A549 (cell line): Measurements from ENCODE around the gene RUFY1. TPM values are rescaled to one million over a fixed set of nuclear protein-coding genes. Genes with fewer than 3 reads are reported as not detected.
"Not testable (repeated sequence)": the region's sequence is repeated elsewhere in the genome, so short reads cannot be mapped to it uniquely, and the experiment has no call there.

Experiments used
- ATAC-seq, 2 experiments: fragments of 200-7000 bp in 1 of 2; fragments of >200 bp in 1 of 2; cut with Nextera tagmentation in 1 of 2; cut with Tn5 transposase in 1 of 2; 3 replicates each; pipeline versions ENCODE4 v1.8.0 to v1.9.1; 2018 to 2020; ENCODE audit warnings: mild to moderate bottlenecking in 1 of 2, moderate library complexity in 1 of 2
- CTCF ChIA-PET: fragments of 300-600 bp; sonication (Branson Sonifier 250); formaldehyde crosslinking; extraction: SDS; loops from one replicate; lab custom pipeline; 2021; ENCODE audit warnings: antibody characterized with exemption, inconsistent platforms; lab: Yijun Ruan, JAX
- POLR2A ChIA-PET: fragments of 350-600 bp; formaldehyde crosslinking; extraction: SDS; loops from one replicate; lab custom pipeline; 2021; ENCODE audit warnings: antibody characterized with exemption, inconsistent platforms; lab: Yijun Ruan, JAX
- DNase-seq, 2 experiments: peaks; one replicate each; pipeline versions ENCODE4 v3.0.0 to v3.0.0-alpha.2; 2011 to 2016; ENCODE audit warnings: low read depth in 1 of 2, low spot score in 1 of 2
- FAIRE-seq: peaks from 2 replicates; lab custom pipeline; 2011; peaks lifted over from hg19 to GRCh38; lab: Jason Lieb, UNC
- H3K27ac ChIP-seq, 2 experiments: fragments of >200 bp; sonication (Bioruptor Twin); formaldehyde crosslinking; 3 replicates each; pipeline ENCODE4 v1.5.1; 2016 to 2017
- H3K4me1 ChIP-seq: fragments of >200 bp; sonication (Bioruptor Twin); formaldehyde crosslinking; 3 replicates; pipeline ENCODE4 v1.6.1; 2016
- H3K4me2 ChIP-seq: fragments of >200 bp; sonication (Bioruptor Twin); formaldehyde crosslinking; 3 replicates; pipeline ENCODE4 v1.6.1; 2016
- H3K4me3 ChIP-seq: fragments of >200 bp; sonication (Bioruptor Twin); formaldehyde crosslinking; 3 replicates; pipeline ENCODE4 v1.5.1; 2016
- H3K9me3 ChIP-seq: fragments of >200 bp; sonication (Bioruptor Twin); formaldehyde crosslinking; 3 replicates; pipeline ENCODE4 v1.6.1; 2016
- CBX2 ChIP-seq: fragments of 200-600 bp; sonication (generic); IDR thresholded peaks from 2 replicates; pipeline ENCODE4 v1.6.1; 2016; ENCODE audit warnings: low read depth, mild to moderate bottlenecking, borderline replicate concordance
- CEBPB ChIP-seq, 2 experiments: fragments of >200 bp in 1 of 2; sonication (Bioruptor Twin) in 1 of 2; formaldehyde crosslinking in 1 of 2; IDR thresholded peaks; 2 replicates each; pipeline ENCODE4 v1.6.1; 2012 to 2016
- FOSL2 ChIP-seq, 2 experiments: fragments of 450-650 bp in 1 of 2; fragments of >200 bp in 1 of 2; sonication (Bioruptor Twin) in 1 of 2; formaldehyde crosslinking; IDR thresholded peaks; 2 replicates each; pipeline versions ENCODE4 v1.5.0 to v1.6.1; 2016 to 2020; ENCODE audit warnings: mild to moderate bottlenecking in 1 of 2, moderate library complexity in 1 of 2
- HEYL ChIP-seq: fragments of 250-450 bp; sonication (Bioruptor Pico); IDR thresholded peaks from 2 replicates; pipeline ENCODE4 v1.8.0; 2021; ENCODE audit warnings: mild to moderate bottlenecking, moderate library complexity
- HOXB5 ChIP-seq: fragments of 250-450 bp; sonication (Bioruptor Pico); IDR thresholded peaks from 2 replicates; pipeline ENCODE4 v1.5.0; 2020; ENCODE audit warnings: mild to moderate bottlenecking, moderate library complexity
- JUN ChIP-seq, 2 experiments: fragments of >200 bp; sonication (Bioruptor Twin); formaldehyde crosslinking; IDR thresholded peaks; 2 replicates in 1 of 2; 3 replicates in 1 of 2; pipeline ENCODE4 v1.6.1; 2016 to 2017
- MYC ChIP-seq: IDR thresholded peaks from 2 replicates; pipeline ENCODE4 v1.6.1; 2012; ENCODE audit warnings: mild to moderate bottlenecking, inconsistent platforms, low read length, improper control_type of control experiment, borderline replicate concordance
- PHF8 ChIP-seq: fragments of 200-600 bp; sonication (generic); IDR thresholded peaks from 2 replicates; pipeline ENCODE4 v1.6.1; 2016; ENCODE audit warnings: low read depth, mild to moderate bottlenecking, antibody characterized with exemption, moderate library complexity, borderline replicate concordance
- POLR2AphosphoS2 ChIP-seq: conservative IDR thresholded peaks from 2 replicates; pipeline ENCODE4 v1.6.1; 2012; ENCODE audit warnings: low read length, improper control_type of control experiment, inconsistent platforms
- RAD21 ChIP-seq, 2 experiments: fragments of >200 bp in 1 of 2; sonication (Bioruptor Twin) in 1 of 2; formaldehyde crosslinking in 1 of 2; IDR thresholded peaks in 1 of 2; conservative IDR thresholded peaks in 1 of 2; 2 replicates in 1 of 2; 3 replicates in 1 of 2; pipeline ENCODE4 v1.6.1; 2012 to 2018; ENCODE audit warnings: inconsistent platforms in 1 of 2
- RFX5 ChIP-seq: fragments of 450-650 bp; IDR thresholded peaks from 2 replicates; pipeline ENCODE4 v1.7.1; 2014; ENCODE audit warnings: antibody characterized with exemption, mild to moderate bottlenecking, moderate library complexity
- RNF2 ChIP-seq: fragments of 200-600 bp; sonication (generic); IDR thresholded peaks from 2 replicates; pipeline ENCODE4 v1.6.1; 2016; ENCODE audit warnings: low read depth, mild to moderate bottlenecking, antibody characterized with exemption, moderate library complexity, borderline replicate concordance
- WGBS: methylation state at CpG from one replicate; pipeline ENCODE4 v1.1.6; 2017; ENCODE audit errors: missing lambda C conversion rate; 5-methylcytosine and 5-hydroxymethylcytosine counted together
- polyA plus RNA-seq, 4 experiments: library from polyadenylated mRNA; depleted of rRNA in 3 of 4; stranded (reverse); fragments of >200 nt; fragmentation: RNase III in 1 of 4; extraction: RNeasy Plus Mini Kit Qiagen cat#74134 plus additional on column Dnase treatment in 1 of 4; gene quantifications; 2 replicates in 3 of 4; 3 replicates in 1 of 4; pipeline ENCODE4 v1.2.3, GENCODE V29; 2011 to 2017
- TF ChIP-seq, protein P1 (sequence below): IDR thresholded peaks from 2 replicates; pipeline ENCODE4 v1.6.1; 2012
- TF ChIP-seq, protein P2 (sequence below): IDR thresholded peaks from 2 replicates; pipeline ENCODE4 v1.6.1; 2012
- TF ChIP-seq, protein P3 (sequence below): IDR thresholded peaks from 2 replicates; pipeline ENCODE4 v1.6.1; 2012; ENCODE audit warnings: low read depth, borderline replicate concordance

The RUFY1 gene
- polyA plus RNA-seq, 2 of the 4 experiments (the other 2 are of a cell fraction), result 33.7 to 39.5 TPM

DNA sequence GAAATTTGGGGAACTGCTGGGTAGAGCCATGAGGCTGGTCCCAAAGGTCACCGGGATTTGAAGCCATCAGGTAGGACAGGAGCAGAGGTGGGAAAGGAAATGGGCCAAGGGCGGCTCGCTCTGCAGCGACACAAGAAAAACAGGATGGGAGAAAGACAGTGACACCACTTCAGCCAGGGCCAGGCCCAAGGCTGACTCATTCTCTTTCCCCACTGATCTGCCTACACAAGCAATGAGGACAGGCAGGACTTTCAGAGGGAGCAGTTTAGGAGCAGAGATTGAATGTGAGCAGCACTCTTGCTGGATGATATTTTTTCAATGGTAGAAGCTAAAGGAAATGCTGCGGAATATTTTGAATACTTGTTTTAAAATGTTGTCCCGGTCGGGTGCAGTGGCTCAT is 3.5 kb downstream of the RUFY1 start:
- DNase-seq (peak in 1 of 2 experiments; percentile 19), ATAC-seq (no peak), FAIRE-seq (no peak)
- POLR2A ChIA-PET, result no interaction called here
- H3K27ac ChIP-seq, result 0 out of 6 replicates have a peak overlapping the region, but pooled peaks of 1 of the 2 experiments have one; percentile 14
- no peaks in the 10 kb centered on the region for H3K9me3 ChIP-seq
- H3K4me1 ChIP-seq, result peaks cover 30% of the 10 kb centered on the region
- WGBS, result 73% methylated on average over 7 of the region's 7 CpGs
- CTCF ChIA-PET, result no interaction called here
- H3K4me3 ChIP-seq, result no peak overlapping the region
- H3K4me2 ChIP-seq, result peak overlapping the region; percentile 25
- TF ChIP-seq RNF2 (no peak), RAD21 (conservative IDR thresholded peaks at IDR 0.05 in 1 of 2, IDR thresholded peaks at IDR 0.05 in 1 of 2) (no peak), FOSL2 (IDR thresholded peaks at IDR 0.05) (no peak), FOSL2 (CRISPR knock-in tag; IDR thresholded peaks at IDR 0.05) (peak; percentile 19; the same call in 1 of the 2 replicates)

DNA sequence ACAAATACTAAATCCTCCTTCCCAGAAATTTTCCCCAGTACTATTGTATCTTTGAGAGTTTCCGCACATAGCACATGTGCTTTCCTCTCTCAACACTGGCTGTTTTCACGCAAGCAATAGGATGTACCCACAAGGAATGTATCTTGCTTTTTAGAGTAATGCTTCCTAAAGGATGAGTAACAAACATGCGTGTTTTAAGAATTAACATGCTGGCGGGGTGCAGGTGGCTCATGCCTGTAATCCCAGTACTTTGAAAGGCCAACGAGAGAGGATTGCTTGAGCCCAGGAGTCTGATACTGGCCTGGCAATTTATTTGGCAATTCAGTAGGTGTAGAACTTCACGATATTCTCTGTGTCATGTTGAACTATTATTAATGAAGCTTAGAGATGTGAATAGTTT is 4.6 kb downstream of the RUFY1 start:
- Histone ChIP-seq H3K4me3 (no peak overlapping the region), H3K4me2 (no peak overlapping the region), H3K9me3 (no peaks in the 10 kb centered on the region), H3K4me1 (peaks cover 25% of the 10 kb centered on the region; the same call in 2 of the 3 replicates), H3K27ac (no peak overlapping the region)
- ChIA-PET CTCF (no interaction called here), POLR2A (no interaction called here)
- DNase-seq (no peak), FAIRE-seq (no peak), ATAC-seq (no peak)
- TF ChIP-seq MYC (no peak), CEBPB (IDR thresholded peaks at IDR 0.05) (no peak)
- WGBS, result 90% methylated on average over 6 of the region's 6 CpGs

DNA sequence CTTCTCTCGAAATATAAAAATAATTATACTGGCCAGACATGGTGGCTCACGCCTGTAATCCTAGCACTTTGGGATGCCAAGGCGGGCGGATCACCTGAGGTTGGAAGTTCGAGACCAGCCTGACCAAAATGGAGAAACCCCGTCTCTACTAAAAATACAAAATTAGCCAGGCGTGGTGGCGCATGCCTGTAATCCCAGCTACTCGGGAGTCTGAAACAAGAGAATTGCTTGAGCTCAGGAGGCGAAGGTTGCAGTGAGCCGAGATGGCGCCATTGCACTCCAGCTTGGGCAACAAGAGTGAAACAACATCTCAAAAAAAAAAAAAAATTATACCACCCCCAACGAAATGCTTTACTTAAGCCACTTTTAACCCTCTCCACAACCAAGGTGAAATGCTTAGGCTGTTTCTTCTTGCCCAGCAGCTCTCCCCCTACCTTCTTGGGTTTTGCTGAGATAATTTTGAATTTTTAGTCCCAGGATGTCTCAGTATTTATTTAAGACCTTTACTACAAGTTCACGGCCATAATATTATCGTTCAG is 8.0 kb downstream of the RUFY1 start:
- H3K27ac ChIP-seq, result peak overlapping the region; percentile 83 to 89
- not testable (repeated sequence) for H3K9me3 ChIP-seq, ATAC-seq, FAIRE-seq, DNase-seq
- peak overlapping the region; percentile 72 for H3K4me2 ChIP-seq
- ChIA-PET POLR2A (interaction anchor here (0.6 to 2.7 kb wide), 5 partner anchors 8 to 1354 kb away, joined by 3 to 64 read pairs (median 5); partner anchors contain the start of genes HNRNPAB, HNRNPH1, MAML1 and RUFY1), CTCF (interaction anchor here (0.6 to 0.7 kb wide), 2 partner anchors 224 to 1489 kb away, joined by 3 read pairs; no protein-coding TSS in a partner anchor)
- H3K4me1 ChIP-seq, result peaks cover 19% of the 10 kb centered on the region; the same call in 2 of the 3 replicates
- peak overlapping the region; percentile 71 for H3K4me3 ChIP-seq
- 76% methylated on average over 15 of the region's 15 CpGs for WGBS

DNA sequence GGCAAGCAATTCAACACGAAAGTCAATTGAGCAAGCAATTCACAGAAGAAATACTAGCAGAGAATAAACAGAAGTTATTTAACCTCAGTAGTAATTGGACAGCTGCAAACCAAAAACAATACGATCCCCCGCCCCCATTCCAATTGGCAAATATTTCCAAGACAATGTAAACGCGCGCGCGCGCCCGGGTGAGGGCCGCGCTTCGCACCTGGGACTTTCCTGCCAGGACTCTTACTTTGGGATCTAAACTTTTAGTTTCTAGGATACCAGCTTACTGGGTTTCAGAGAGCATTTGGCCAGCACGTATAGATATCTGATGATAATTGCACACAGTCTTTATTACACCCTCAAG is 8.6 kb downstream of the RUFY1 start:
- Histone ChIP-seq H3K27ac (peak overlapping the region; percentile 83 to 89), H3K4me1 (peaks cover 16% of the 10 kb centered on the region; the same call in 2 of the 3 replicates), H3K4me2 (peak overlapping the region; percentile 72), H3K4me3 (peak overlapping the region; percentile 71), H3K9me3 (no peaks in the 10 kb centered on the region)
- ATAC-seq (peak; percentile 16 to 35; a peak in 5 of 6 replicates), DNase-seq (peak; percentile 35 to 69), FAIRE-seq (no peak)
- TF ChIP-seq HOXB5 (CRISPR knock-in tag), result no peak
- TF ChIP-seq HEYL (CRISPR knock-in tag), result no peak
- no peak for TF ChIP-seq CBX2
- TF ChIP-seq RFX5, result no peak
- no peak for TF ChIP-seq POLR2AphosphoS2
- TF ChIP-seq, protein P1, sequence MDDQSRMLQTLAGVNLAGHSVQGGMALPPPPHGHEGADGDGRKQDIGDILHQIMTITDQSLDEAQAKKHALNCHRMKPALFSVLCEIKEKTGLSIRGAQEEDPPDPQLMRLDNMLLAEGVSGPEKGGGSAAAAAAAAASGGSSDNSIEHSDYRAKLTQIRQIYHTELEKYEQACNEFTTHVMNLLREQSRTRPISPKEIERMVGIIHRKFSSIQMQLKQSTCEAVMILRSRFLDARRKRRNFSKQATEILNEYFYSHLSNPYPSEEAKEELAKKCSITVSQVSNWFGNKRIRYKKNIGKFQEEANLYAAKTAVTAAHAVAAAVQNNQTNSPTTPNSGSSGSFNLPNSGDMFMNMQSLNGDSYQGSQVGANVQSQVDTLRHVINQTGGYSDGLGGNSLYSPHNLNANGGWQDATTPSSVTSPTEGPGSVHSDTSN, result no peak
- TF ChIP-seq PHF8, result 0 out of 2 replicates have a peak, but pooled peaks have one; percentile 23
- TF ChIP-seq, protein P2, sequence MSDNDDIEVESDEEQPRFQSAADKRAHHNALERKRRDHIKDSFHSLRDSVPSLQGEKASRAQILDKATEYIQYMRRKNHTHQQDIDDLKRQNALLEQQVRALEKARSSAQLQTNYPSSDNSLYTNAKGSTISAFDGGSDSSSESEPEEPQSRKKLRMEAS, result peak; percentile 64; the same call in 1 of the 2 replicates
- TF ChIP-seq, protein P3, sequence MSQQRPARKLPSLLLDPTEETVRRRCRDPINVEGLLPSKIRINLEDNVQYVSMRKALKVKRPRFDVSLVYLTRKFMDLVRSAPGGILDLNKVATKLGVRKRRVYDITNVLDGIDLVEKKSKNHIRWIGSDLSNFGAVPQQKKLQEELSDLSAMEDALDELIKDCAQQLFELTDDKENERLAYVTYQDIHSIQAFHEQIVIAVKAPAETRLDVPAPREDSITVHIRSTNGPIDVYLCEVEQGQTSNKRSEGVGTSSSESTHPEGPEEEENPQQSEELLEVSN, result peak; percentile 82
- TF ChIP-seq JUN (IDR thresholded peaks at IDR 0.05), result no peak
- ChIA-PET POLR2A (interaction anchor here (0.9 to 2.7 kb wide), 10 partner anchors 9 to 173 kb away, joined by 3 to 64 read pairs (median 4); partner anchors contain the start of genes HNRNPH1, MAML1 and RUFY1), CTCF (interaction anchor here (0.6 kb wide), 1 partner anchor 24 kb away, joined by 3 read pairs; no protein-coding TSS in a partner anchor)
- 11% methylated on average over 14 of the region's 14 CpGs for WGBS
